Fibroblast of mammary gland (primary cell): Measurements from ENCODE around the gene PALM.
"Not testable (repeated sequence)": the region's sequence is repeated elsewhere in the genome, so short reads cannot be mapped to it uniquely, and the experiment has no call there.

Source experiments
- DNase-seq: peaks from one replicate; pipeline ENCODE4 v3.0.0-alpha.2; 2010; ENCODE audit warnings: low read depth
- H3K4me3 ChIP-seq: 2 replicates; pipeline ENCODE4 v1.5.1; 2011; ENCODE audit warnings: low read depth, mild to moderate bottlenecking, low read length, moderate library complexity; ENCODE audit not compliant: control insufficient read depth
- CTCF ChIP-seq: conservative IDR thresholded peaks from 2 replicates; pipeline ENCODE4 v1.5.1; 2011; ENCODE audit warnings: low read depth, low read length, inconsistent platforms; ENCODE audit not compliant: control insufficient read depth, insufficient read depth

PALM gene

GRCh38 chr19:663682-664117 lies 45.0 kb upstream of the PALM start:
- DNase-seq, result no peak
- H3K4me3 ChIP-seq, result peak overlapping the region; percentile 48
- TF ChIP-seq CTCF, result no peak

GRCh38 chr19:664913-665443 lies 43.8 kb upstream of the PALM start:
- no peak overlapping the region for H3K4me3 ChIP-seq
- peak; percentile 63 for DNase-seq
- peak; percentile 87 for TF ChIP-seq CTCF

- not testable (repeated sequence) for H3K4me3 ChIP-seq, DNase-seq
Observed at GRCh38 chr19:666985-667573, 41.7 kb upstream of the PALM start.

GRCh38 chr19:668675-669434 lies 39.9 kb upstream of the PALM start:
- not testable (repeated sequence) for H3K4me3 ChIP-seq, DNase-seq

GRCh38 chr19:670609-671075 lies 38.1 kb upstream of the PALM start:
- no peak overlapping the region for H3K4me3 ChIP-seq
- TF ChIP-seq CTCF, result no peak
- no peak for DNase-seq

GRCh38 chr19:674282-675151 lies 34.2 kb upstream of the PALM start:
- TF ChIP-seq CTCF, result no peak
- no peak overlapping the region for H3K4me3 ChIP-seq
- DNase-seq, result no peak

- H3K4me3 ChIP-seq, result peak overlapping the region; percentile 28
- no peak for DNase-seq
- TF ChIP-seq CTCF, result no peak
Observed at GRCh38 chr19:676007-676338, 32.8 kb upstream of the PALM start.
